Prostate gland (tissue), 2 donors: Measurements from ENCODE around the gene GOLGA6C. TPM values are rescaled to one million over a fixed set of nuclear protein-coding genes. Genes with fewer than 3 reads are reported as not detected.
A peak's percentile ranks its signal among the peaks of the same experiment; 100 is the strongest.
"Not testable (repeated sequence)": the region's sequence is repeated elsewhere in the genome, so short reads cannot be mapped to it uniquely, and the experiment has no call there.

Experiments
- DNase-seq: peaks from one replicate; pipeline ENCODE4 v3.0.0-alpha.2; 2019; ENCODE audit warnings: low spot score
- H3K27ac ChIP-seq, 2 donors: fragments of 200-600 bp; sonication (generic); 2 replicates each; pipeline ENCODE4 v1.5.1; 2017 to 2019
- H3K27me3 ChIP-seq: fragments of 200-600 bp; sonication (generic); replicated peaks from 2 replicates; pipeline ENCODE4 v1.5.1; 2019; ENCODE audit not compliant: insufficient read depth
- H3K36me3 ChIP-seq, 2 donors: fragments of 200-600 bp; sonication (generic); 1 replicate in 1 of 2; 2 replicates in 1 of 2; pipeline versions ENCODE4 v1.5.1 to v1.8.1; 2017 to 2019
- H3K4me1 ChIP-seq: fragments of 200-600 bp; sonication (generic); replicated peaks from 2 replicates; pipeline ENCODE4 v1.5.1; 2019
- H3K4me3 ChIP-seq, 2 donors: fragments of 200-600 bp; sonication (generic); 2 replicates each; pipeline ENCODE4 v1.5.1; 2017 to 2019
- H3K9me3 ChIP-seq: fragments of 200-600 bp; sonication (generic); 2 replicates; pipeline ENCODE4 v1.5.1; 2017
- POLR2A ChIP-seq: fragments of 450-650 bp; IDR thresholded peaks from one replicate; pipeline ENCODE4 v1.6.1; 2016; ENCODE audit warnings: antibody characterized with exemption, mild to moderate bottlenecking
- POLR2AphosphoS5 ChIP-seq: sonication (generic); formaldehyde crosslinking; IDR thresholded peaks from one replicate; pipeline ENCODE4 v1.6.1; 2017; ENCODE audit warnings: antibody characterized with exemption
- WGBS: methylation state at CpG from one replicate; pipeline ENCODE4 v1.1.5; 2018; 5-methylcytosine and 5-hydroxymethylcytosine counted together
- intact Hi-C: fragments of 100-400 bp; cut with DNase I; formaldehyde crosslinking; loops from one replicate; pipeline ENCODE4 v1.14.2; 2022
- total RNA-seq, 2 donors: library from RNA; depleted of rRNA; stranded (reverse); fragments of >200 nt; gene quantifications; one replicate each; pipeline ENCODE4 v1.1.0, GENCODE V29; 2016
- TF ChIP-seq, protein P1 (sequence below), 4 experiments: fragments of 200-600 bp in 2 of 4; fragments of 450-650 bp in 2 of 4; sonication (generic) in 2 of 4; IDR thresholded peaks; 1 replicate in 3 of 4; 2 replicates in 1 of 4; pipeline ENCODE4 v1.5.1; 2016 to 2019; ENCODE audit warnings: antibody characterized with exemption in 4 of 4, mild to moderate bottlenecking in 2 of 4, moderate library complexity in 2 of 4

GOLGA6C gene
- total RNA-seq, 2 donors from 2014 or later = 1.5 TPM; not detected in 1

DNA sequence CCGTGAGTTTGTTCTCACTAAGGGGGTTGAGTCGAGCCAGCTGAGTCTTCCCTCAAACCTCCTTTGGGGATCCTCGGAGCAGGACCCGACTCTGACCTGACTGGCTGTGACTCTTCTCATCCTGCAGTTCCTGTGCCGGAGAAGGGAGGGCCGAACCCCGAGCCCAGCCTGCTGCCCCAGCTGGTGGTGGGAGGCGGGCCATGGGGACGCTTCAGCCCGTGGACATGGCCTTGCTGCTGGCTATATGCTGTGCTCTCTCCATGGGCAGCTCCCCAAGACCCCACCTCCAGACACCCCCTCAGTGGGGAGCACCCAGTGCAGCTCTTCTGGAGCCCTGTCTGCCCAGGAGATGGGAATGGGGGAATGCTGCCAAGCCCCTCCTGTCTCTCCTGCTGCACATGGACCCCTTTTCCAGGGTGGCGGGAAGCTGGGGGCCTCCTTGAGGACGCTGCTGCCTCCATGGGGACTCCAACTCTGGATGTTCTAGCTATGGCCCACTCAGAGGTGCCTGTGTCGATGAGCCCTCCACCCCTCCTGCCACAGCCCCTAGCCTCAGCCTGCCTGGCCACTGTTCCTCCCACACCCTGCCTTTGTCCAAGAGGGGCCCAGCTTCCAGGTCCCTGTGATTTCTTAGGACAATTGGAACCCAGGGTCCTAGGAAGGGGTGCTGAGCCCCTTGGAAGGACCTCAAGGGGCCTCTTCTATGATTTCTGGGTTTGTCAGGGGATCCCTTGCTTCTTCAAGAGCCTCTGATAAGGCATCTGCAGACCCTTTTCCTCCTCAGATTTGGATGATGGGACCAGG lies 43.6 kb upstream of the GOLGA6C start:
- H3K36me3 ChIP-seq = peaks cover 0 to 8% of the 10 kb centered on the region in 2 donors
- TF ChIP-seq POLR2AphosphoS5 (no peak), POLR2A (no peak)
- TF ChIP-seq, protein P1, sequence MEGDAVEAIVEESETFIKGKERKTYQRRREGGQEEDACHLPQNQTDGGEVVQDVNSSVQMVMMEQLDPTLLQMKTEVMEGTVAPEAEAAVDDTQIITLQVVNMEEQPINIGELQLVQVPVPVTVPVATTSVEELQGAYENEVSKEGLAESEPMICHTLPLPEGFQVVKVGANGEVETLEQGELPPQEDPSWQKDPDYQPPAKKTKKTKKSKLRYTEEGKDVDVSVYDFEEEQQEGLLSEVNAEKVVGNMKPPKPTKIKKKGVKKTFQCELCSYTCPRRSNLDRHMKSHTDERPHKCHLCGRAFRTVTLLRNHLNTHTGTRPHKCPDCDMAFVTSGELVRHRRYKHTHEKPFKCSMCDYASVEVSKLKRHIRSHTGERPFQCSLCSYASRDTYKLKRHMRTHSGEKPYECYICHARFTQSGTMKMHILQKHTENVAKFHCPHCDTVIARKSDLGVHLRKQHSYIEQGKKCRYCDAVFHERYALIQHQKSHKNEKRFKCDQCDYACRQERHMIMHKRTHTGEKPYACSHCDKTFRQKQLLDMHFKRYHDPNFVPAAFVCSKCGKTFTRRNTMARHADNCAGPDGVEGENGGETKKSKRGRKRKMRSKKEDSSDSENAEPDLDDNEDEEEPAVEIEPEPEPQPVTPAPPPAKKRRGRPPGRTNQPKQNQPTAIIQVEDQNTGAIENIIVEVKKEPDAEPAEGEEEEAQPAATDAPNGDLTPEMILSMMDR (IDR thresholded peaks at IDR 0.05) = no peak
- H3K27me3 ChIP-seq = no peaks in the 10 kb centered on the region
- no peak overlapping the region for H3K4me3 ChIP-seq
- no peak overlapping the region for H3K27ac ChIP-seq
- H3K4me1 ChIP-seq = no peaks in the 10 kb centered on the region
- no peaks in the 10 kb centered on the region for H3K9me3 ChIP-seq
- intact Hi-C loops = no loop called here
- no peak for DNase-seq
- WGBS = 62% methylated on average over 12 of the region's 13 CpGs

DNA sequence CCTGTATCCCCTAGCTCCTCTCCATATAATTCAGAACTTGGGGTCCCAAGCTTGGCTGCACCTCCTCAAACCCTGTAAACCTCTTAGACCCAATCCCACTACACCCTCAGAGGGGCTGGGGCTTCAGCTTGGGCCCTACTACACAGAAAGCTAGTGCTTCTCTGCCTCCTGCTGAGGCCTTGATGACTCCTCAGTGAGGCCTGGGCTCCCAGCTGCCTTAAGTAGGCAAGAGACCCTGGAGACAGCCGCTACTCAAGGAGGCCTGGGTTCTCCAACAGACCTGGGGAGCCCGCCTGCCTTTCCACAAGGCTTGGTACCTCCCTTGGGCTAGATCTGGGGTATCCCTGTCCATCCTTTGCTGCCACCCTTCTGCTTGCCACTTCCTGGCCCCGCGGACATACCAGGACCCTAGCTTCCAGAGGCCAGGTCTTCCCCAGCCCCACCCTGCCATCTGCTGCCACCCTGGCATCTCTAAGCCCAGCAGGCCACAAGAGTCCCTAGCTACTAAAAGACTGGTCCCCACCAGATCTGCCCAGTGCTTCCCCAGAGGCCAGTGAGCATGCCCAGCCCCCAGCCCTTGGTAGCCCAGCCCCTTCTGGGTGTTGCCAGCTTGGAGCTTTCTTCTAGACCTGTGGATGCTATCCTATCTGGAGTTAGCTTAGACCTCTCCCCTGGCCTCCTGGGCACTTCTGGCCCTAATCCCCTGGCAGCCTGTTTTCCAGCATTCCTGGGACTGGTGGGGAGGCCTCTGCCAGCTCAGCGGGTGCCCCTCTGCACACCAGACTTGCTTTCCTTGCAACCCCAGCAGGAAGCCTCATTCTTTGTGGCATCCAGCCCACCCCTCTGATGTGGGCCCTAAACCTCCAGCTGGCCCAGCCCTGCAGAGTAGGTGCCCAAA lies 42.8 kb upstream of the GOLGA6C start:
- H3K4me1 ChIP-seq = no peaks in the 10 kb centered on the region
- TF ChIP-seq POLR2A (no peak), POLR2AphosphoS5 (no peak)
- TF ChIP-seq, protein P1 (IDR thresholded peaks at IDR 0.05) = no peak
- no peaks in the 10 kb centered on the region for H3K27me3 ChIP-seq
- DNase-seq = no peak
- no peaks in the 10 kb centered on the region for H3K9me3 ChIP-seq
- intact Hi-C loops = no loop called here
- 87% methylated on average over 5 of the region's 5 CpGs for WGBS
- no peak overlapping the region for H3K27ac ChIP-seq
- peaks cover 0 to 8% of the 10 kb centered on the region in 2 donors for H3K36me3 ChIP-seq
- H3K4me3 ChIP-seq = no peak overlapping the region

DNA sequence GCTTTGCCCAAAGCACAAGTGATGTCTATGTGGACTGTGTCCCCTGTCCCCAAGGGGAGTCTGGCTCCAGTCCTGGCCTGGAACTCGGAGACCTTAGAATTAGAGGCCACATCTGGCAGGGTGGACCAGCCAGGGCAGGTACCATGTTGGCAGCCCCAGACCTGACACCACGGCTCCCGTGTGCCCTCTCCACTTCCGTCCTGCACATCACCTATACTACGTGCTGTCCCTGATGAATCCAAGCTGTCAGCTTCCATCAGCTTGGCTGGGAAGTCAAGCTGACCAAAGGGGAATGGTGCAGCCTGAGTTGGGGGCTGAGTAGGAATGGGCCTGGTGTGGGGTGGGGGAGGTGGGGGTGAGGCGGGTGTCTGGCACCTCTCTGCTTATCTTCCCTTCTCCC lies 41.1 kb upstream of the GOLGA6C start:
- H3K4me1 ChIP-seq = no peaks in the 10 kb centered on the region
- no peak overlapping the region for H3K27ac ChIP-seq
- 78% methylated on average over 6 of the region's 6 CpGs for WGBS
- H3K27me3 ChIP-seq = no peaks in the 10 kb centered on the region
- no peak for DNase-seq
- H3K4me3 ChIP-seq = no peak overlapping the region
- TF ChIP-seq, protein P1 (IDR thresholded peaks at IDR 0.05) = no peak
- no peak for TF ChIP-seq POLR2AphosphoS5
- no peak for TF ChIP-seq POLR2A
- H3K36me3 ChIP-seq = no peaks in the 10 kb centered on the region
- intact Hi-C loops = no loop called here
- no peaks in the 10 kb centered on the region for H3K9me3 ChIP-seq

DNA sequence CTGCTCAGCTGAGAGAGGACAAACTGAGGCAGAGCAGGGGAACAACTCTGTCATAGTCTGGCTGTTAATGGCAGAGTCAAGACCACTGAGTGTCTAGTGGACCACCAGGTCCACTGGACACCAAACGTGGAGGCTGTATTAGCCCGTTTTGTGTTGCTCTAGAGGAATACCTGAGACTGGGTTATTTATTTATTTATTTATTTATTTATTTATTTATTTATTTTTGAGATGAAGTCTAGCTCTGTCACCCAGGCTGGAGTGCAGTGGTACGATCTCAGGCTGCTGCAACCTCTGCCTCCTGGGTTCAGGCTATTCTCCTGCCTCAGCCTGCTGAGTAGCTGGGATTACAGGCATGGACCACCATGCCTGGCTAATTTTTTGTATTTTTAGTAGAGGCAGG lies 40.6 kb upstream of the GOLGA6C start:
- intact Hi-C loops, H3K4me3 ChIP-seq, H3K9me3 ChIP-seq, H3K36me3 ChIP-seq, H3K27ac ChIP-seq, H3K4me1 ChIP-seq, DNase-seq, H3K27me3 ChIP-seq: not testable (repeated sequence)
- WGBS = 95% methylated on average over 3 of the region's 3 CpGs

DNA sequence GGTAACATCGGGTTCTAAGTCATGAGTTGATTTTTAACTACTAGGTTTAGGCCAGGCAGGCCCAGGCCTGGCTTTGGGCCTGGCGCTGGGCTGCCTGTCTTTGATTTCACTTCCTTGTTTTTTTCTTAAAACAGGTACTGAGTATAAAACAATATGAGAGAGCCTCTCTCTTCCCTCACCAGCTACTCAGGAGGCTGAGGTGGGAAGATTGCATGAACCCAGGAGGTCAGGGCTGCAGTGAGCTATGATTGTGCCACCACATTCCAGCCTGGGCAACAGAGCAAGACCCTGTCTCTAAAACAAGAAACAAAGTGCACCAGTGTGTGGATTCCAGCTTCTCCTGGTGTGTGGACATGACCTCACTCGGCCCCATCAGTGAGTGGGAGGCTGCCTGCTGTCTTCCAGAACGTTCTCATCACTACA lies 38.6 kb upstream of the GOLGA6C start:
- 44% methylated on average over 4 of the region's 4 CpGs for WGBS

More for the DNA sequence above, 38.6 kb upstream of the GOLGA6C start:
- H3K4me1 ChIP-seq, H3K27me3 ChIP-seq, intact Hi-C loops, DNase-seq, H3K9me3 ChIP-seq, H3K4me3 ChIP-seq, H3K36me3 ChIP-seq: not testable (repeated sequence)
- H3K27ac ChIP-seq = peak overlapping the region in 1 of 2 donors; percentile 25
